ENCODE measurements around the gene CYBC1. TPM values are rescaled to one million over a fixed set of nuclear protein-coding genes. Genes with fewer than 3 reads are reported as not detected.

Gene CYBC1
- total and polyA plus RNA-seq, 2 donors (not counting 1 experiment from before 2014, with no cell fraction given): 328 to 569 TPM

GRCh38 chr17:82489117-82489516, 38.6 kb upstream of the CYBC1 start:
- Histone ChIP-seq H3K4me3 (ENCODE audit: control extremely low read depth in 1 of 5, extremely low read depth in 1 of 5, insufficient read depth in 1 of 5, low read depth in 2 of 5, low read length in 4 of 5) (no peak overlapping the region), H4K20me1 (ENCODE audit: control insufficient read depth, insufficient read depth, low read length, poor library complexity, severe bottlenecking) (no peaks in the 10 kb centered on the region), H2AFZ (ENCODE audit: insufficient read depth, low read depth, low read length, poor library complexity, severe bottlenecking) (no peak overlapping the region), H3K79me2 (ENCODE audit: control insufficient read depth, insufficient read depth, low read length) (no peaks in the 10 kb centered on the region), H3K9me3 (ENCODE audit: control extremely low read depth in 1 of 3, control insufficient read depth in 2 of 3, insufficient read depth in 1 of 3, low read length in 2 of 3) (no peaks in the 10 kb centered on the region), H3K4me1 (ENCODE audit: control insufficient read depth in 2 of 2, insufficient read depth in 2 of 2, low read length in 2 of 2) (peaks cover 0 to 10% of the 10 kb centered on the region in 2 donors), H3K27ac (ENCODE audit: low read length in 2 of 2) (no peak overlapping the region), H3K27me3 (replicated peaks in 1 of 4; ENCODE audit: control extremely low read depth in 1 of 4, control insufficient read depth in 3 of 4, insufficient read depth in 4 of 4, low read length in 3 of 4) (no peaks in the 10 kb centered on the region), H3K36me3 (replicated peaks in 1 of 2; ENCODE audit: control extremely low read depth in 1 of 2, control insufficient read depth in 1 of 2, extremely low read depth in 1 of 2, insufficient read depth in 2 of 2, low read length in 1 of 2) (peaks cover 0 to 35% of the 10 kb centered on the region in 2 experiments), H3K9ac (ENCODE audit: low read length) (no peak overlapping the region), H3K4me2 (replicated peaks; ENCODE audit: low read depth, low read length, poor library complexity, severe bottlenecking) (no peak overlapping the region)
- no peak overlapping the region for H3K4me3 Mint-ChIP-seq
- 94% methylated on average over 8 of the region's 8 CpGs for WGBS (ENCODE audit: insufficient coverage)
- no peak overlapping the region for H3K27ac Mint-ChIP-seq
- intact Hi-C loops (cut with micrococcal nuclease): no loop called here
- no peaks in the 10 kb centered on the region for H3K9me3 Mint-ChIP-seq (ENCODE audit: insufficient read depth)
- TF ChIP-seq, protein P1, sequence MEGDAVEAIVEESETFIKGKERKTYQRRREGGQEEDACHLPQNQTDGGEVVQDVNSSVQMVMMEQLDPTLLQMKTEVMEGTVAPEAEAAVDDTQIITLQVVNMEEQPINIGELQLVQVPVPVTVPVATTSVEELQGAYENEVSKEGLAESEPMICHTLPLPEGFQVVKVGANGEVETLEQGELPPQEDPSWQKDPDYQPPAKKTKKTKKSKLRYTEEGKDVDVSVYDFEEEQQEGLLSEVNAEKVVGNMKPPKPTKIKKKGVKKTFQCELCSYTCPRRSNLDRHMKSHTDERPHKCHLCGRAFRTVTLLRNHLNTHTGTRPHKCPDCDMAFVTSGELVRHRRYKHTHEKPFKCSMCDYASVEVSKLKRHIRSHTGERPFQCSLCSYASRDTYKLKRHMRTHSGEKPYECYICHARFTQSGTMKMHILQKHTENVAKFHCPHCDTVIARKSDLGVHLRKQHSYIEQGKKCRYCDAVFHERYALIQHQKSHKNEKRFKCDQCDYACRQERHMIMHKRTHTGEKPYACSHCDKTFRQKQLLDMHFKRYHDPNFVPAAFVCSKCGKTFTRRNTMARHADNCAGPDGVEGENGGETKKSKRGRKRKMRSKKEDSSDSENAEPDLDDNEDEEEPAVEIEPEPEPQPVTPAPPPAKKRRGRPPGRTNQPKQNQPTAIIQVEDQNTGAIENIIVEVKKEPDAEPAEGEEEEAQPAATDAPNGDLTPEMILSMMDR (IDR thresholded peaks at IDR 0.05): no peak
- no peak for TF ChIP-seq EZH2 (IDR thresholded peaks at IDR 0.05; ENCODE audit: borderline replicate concordance, insufficient read depth, low read depth, low read length, poor library complexity, severe bottlenecking)
- ChIA-PET CTCF (no interaction called here), POLR2A (no interaction called here)
- no peak for ATAC-seq (ENCODE audit: low read depth)
- H3K27me3 Mint-ChIP-seq: no peaks in the 10 kb centered on the region
- peaks cover 10% of the 10 kb centered on the region for H3K4me1 Mint-ChIP-seq
- no peak for DNase-seq

- intact Hi-C loops (cut with micrococcal nuclease): no loop called here
- POLR2A ChIA-PET: interaction anchor here (0.6 kb wide), 1 partner anchor 17 kb away, joined by 6 read pairs; no protein-coding TSS in a partner anchor
These were observed 37.4 kb upstream of the CYBC1 start for GRCh38 chr17:82487910-82488309.

More at GRCh38 chr17:82487910-82488309, 37.4 kb upstream of the CYBC1 start:
- H3K4me3 ChIP-seq (ENCODE audit: control extremely low read depth in 1 of 5, extremely low read depth in 1 of 5, insufficient read depth in 1 of 5, low read depth in 2 of 5, low read length in 4 of 5): no peak overlapping the region
- H3K79me2 ChIP-seq (ENCODE audit: control insufficient read depth, insufficient read depth, low read length): no peaks in the 10 kb centered on the region
- Mint-ChIP-seq H3K4me3 (no peak overlapping the region), H3K27me3 (no peaks in the 10 kb centered on the region), H3K9me3 (ENCODE audit: insufficient read depth) (no peaks in the 10 kb centered on the region), H3K27ac (no peak overlapping the region), H3K4me1 (peaks cover 6% of the 10 kb centered on the region)
- TF ChIP-seq EZH2 (IDR thresholded peaks at IDR 0.05; ENCODE audit: borderline replicate concordance, insufficient read depth, low read depth, low read length, poor library complexity, severe bottlenecking): no peak
- TF ChIP-seq, protein P1 (IDR thresholded peaks at IDR 0.05): no peak
- ATAC-seq (ENCODE audit: low read depth) (no peak), DNase-seq (no peak)
- H3K36me3 ChIP-seq (replicated peaks in 1 of 2; ENCODE audit: control extremely low read depth in 1 of 2, control insufficient read depth in 1 of 2, extremely low read depth in 1 of 2, insufficient read depth in 2 of 2, low read length in 1 of 2): peaks cover 4 to 47% of the 10 kb centered on the region in 2 experiments
- peaks cover 0 to 9% of the 10 kb centered on the region in 2 donors for H3K4me1 ChIP-seq (ENCODE audit: control insufficient read depth in 2 of 2, insufficient read depth in 2 of 2, low read length in 2 of 2)
- H2AFZ ChIP-seq (ENCODE audit: insufficient read depth, low read depth, low read length, poor library complexity, severe bottlenecking): no peak overlapping the region
- no peaks in the 10 kb centered on the region for H3K9me3 ChIP-seq (ENCODE audit: control extremely low read depth in 1 of 3, control insufficient read depth in 2 of 3, insufficient read depth in 1 of 3, low read length in 2 of 3)
- 97% methylated on average over 11 of the region's 14 CpGs for WGBS (ENCODE audit: insufficient coverage)
- no peaks in the 10 kb centered on the region for H3K27me3 ChIP-seq (replicated peaks in 1 of 4; ENCODE audit: control extremely low read depth in 1 of 4, control insufficient read depth in 3 of 4, insufficient read depth in 4 of 4, low read length in 3 of 4)
- H3K9ac ChIP-seq (ENCODE audit: low read length): no peak overlapping the region
- H4K20me1 ChIP-seq (ENCODE audit: control insufficient read depth, insufficient read depth, low read length, poor library complexity, severe bottlenecking): no peaks in the 10 kb centered on the region
- H3K27ac ChIP-seq (ENCODE audit: low read length in 2 of 2): no peak overlapping the region
- no peak overlapping the region for H3K4me2 ChIP-seq (replicated peaks; ENCODE audit: low read depth, low read length, poor library complexity, severe bottlenecking)
- CTCF ChIA-PET: no interaction called here

Measured in B cell (primary cell).